ENCODE measurements around the gene POU3F2. TPM values are rescaled to one million over a fixed set of nuclear protein-coding genes. Genes with fewer than 3 reads are reported as not detected.
A peak's percentile ranks its signal among the peaks of the same experiment; 100 is the strongest.

The POU3F2 gene
- total and polyA plus RNA-seq, 2 donors (not counting 3 experiments of a cell fraction or from before 2014, with no cell fraction given): not detected

- Histone ChIP-seq H3K4me1 (ENCODE audit: control insufficient read depth, extremely low read depth, insufficient read depth, low read length) (peaks cover 2% of the 10 kb centered on the region), H3K27me3 (ENCODE audit: control insufficient read depth in 2 of 2, insufficient read depth in 2 of 2, low read length in 2 of 2) (peaks cover 80 to 100% of the 10 kb centered on the region in 2 experiments), H2AFZ (ENCODE audit: low read depth, low read length) (no peak overlapping the region), H3K36me3 (ENCODE audit: control insufficient read depth in 2 of 2, extremely low read depth in 1 of 2, insufficient read depth in 2 of 2, low read length in 2 of 2) (no peaks in the 10 kb centered on the region), H3K4me3 (replicated peaks in 1 of 3; ENCODE audit: insufficient read depth in 1 of 3, low read depth in 1 of 3, low read length in 3 of 3) (no peak overlapping the region), H3K9ac (replicated peaks; ENCODE audit: extremely low read depth, insufficient read depth, low read length) (no peak overlapping the region), H3K9me3 (replicated peaks; ENCODE audit: control insufficient read depth, insufficient read depth, low read length) (no peaks in the 10 kb centered on the region), H3K9me1 (replicated peaks; ENCODE audit: control insufficient read depth, extremely low read depth, insufficient read depth, low read length) (no peaks in the 10 kb centered on the region), H3K4me2 (ENCODE audit: insufficient read depth, low read length) (no peak overlapping the region), H3K79me2 (ENCODE audit: control insufficient read depth, insufficient read depth, low read length) (no peaks in the 10 kb centered on the region), H3K27ac (ENCODE audit: insufficient read depth, low read depth, low read length) (no peak overlapping the region), H4K20me1 (replicated peaks; ENCODE audit: control insufficient read depth, extremely low read depth, insufficient read depth, low read length) (no peaks in the 10 kb centered on the region)
- intact Hi-C loops (cut with micrococcal nuclease): loop anchor here (10.0 kb wide), 1 partner anchor 1136 kb away; no protein-coding TSS in a partner anchor
- dilution Hi-C loops (cut with MboI; ENCODE audit: extremely low pct_ligation_motif_present, low sequenced_read_pairs): no loop called here
- peak; percentile 12 for FAIRE-seq
- TF ChIP-seq CTCF (IDR thresholded peaks at IDR 0.05; ENCODE audit: extremely low read depth in 1 of 2, insufficient read depth in 1 of 2, low read depth in 1 of 2, low read length in 2 of 2) (no peak), GATA2 (IDR thresholded peaks at IDR 0.05; ENCODE audit: insufficient read depth, insufficient read length, low read depth, low read length) (no peak), MYC (IDR thresholded peaks at IDR 0.05; ENCODE audit: low read depth, low read length) (no peak), FOS (IDR thresholded peaks at IDR 0.05; ENCODE audit: borderline replicate concordance, insufficient read depth, low read length) (no peak), JUN (IDR thresholded peaks at IDR 0.05; ENCODE audit: borderline replicate concordance, insufficient read depth, insufficient read length, low read depth) (no peak), POLR2A (IDR thresholded peaks at IDR 0.05; ENCODE audit: low read depth, low read length) (no peak), EZH2 (IDR thresholded peaks at IDR 0.05; ENCODE audit: borderline replicate concordance, low read depth, low read length, severe bottlenecking) (no peak), MAX (IDR thresholded peaks at IDR 0.05; ENCODE audit: insufficient read depth, insufficient read length) (no peak), POLR2AphosphoS5 (IDR thresholded peaks at IDR 0.05; ENCODE audit: insufficient read depth, low read depth, low read length) (no peak)
- no peak for DNase-seq (ENCODE audit: low read depth, low spot score)
- ChIA-PET POLR2A (no interaction called here), CTCF (no interaction called here)
- no TSS peak for BruUV-seq (replicated peaks)
Measured at GRCh38 chr6:98840996-98841513, 6.7 kb downstream of the POU3F2 start.

Measured in endothelial cell of umbilical vein (primary cell).